GM23338 (cell line): ENCODE measurements around the gene ZEB2.

Experiments
- EZH2 ChIP-seq: fragments of 200-600 bp; sonication (generic); IDR thresholded peaks from one replicate; pipeline ENCODE4 v1.8.0; 2017; ENCODE audit warnings: antibody characterized with exemption, mild to moderate bottlenecking, low read depth; ENCODE audit not compliant: unreplicated experiment
- EZH2phosphoT487 ChIP-seq: fragments of 200-600 bp; sonication (generic); IDR thresholded peaks from one replicate; pipeline ENCODE4 v1.8.1; 2018; ENCODE audit warnings: antibody characterized with exemption; ENCODE audit not compliant: unreplicated experiment
- JUNB ChIP-seq: IDR thresholded peaks from one replicate; pipeline ENCODE4 v1.6.1; 2016; ENCODE audit warnings: antibody characterized with exemption; ENCODE audit not compliant: unreplicated experiment
- POLR2AphosphoS5 ChIP-seq: IDR thresholded peaks from 2 replicates; pipeline ENCODE4 v1.6.1; 2016; ENCODE audit warnings: antibody characterized with exemption, low read depth
- TF ChIP-seq, protein P1 (sequence below), 2 experiments: fragments of 200-600 bp in 1 of 2; sonication (generic) in 1 of 2; conservative IDR thresholded peaks; 2 replicates each; pipeline versions ENCODE4 v1.5.1 to v1.6.1; 2016 to 2017; ENCODE audit warnings: antibody characterized with exemption in 2 of 2, low read depth in 2 of 2, mild to moderate bottlenecking in 2 of 2, moderate library complexity in 1 of 2

DNA sequence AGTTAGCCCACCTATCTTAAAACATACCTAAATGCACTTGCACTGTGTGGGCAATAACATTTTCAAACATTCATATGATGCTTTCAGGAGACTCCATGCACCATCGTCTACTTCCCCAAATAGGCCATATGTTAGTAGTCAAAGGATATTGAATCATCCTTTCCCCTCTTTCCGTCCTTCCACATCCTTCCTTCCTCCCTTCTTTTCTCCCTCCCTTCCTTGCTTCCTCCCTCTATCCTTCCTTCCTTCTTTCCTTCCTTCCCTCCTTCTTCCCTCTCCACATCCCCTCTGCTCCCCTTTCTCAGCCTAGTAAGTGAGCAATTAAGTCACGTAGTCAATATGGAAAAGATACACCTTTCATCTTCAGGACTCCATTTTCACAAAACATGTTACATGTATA is 73.8 kb downstream of the ZEB2 start:
- TF ChIP-seq, protein P1, sequence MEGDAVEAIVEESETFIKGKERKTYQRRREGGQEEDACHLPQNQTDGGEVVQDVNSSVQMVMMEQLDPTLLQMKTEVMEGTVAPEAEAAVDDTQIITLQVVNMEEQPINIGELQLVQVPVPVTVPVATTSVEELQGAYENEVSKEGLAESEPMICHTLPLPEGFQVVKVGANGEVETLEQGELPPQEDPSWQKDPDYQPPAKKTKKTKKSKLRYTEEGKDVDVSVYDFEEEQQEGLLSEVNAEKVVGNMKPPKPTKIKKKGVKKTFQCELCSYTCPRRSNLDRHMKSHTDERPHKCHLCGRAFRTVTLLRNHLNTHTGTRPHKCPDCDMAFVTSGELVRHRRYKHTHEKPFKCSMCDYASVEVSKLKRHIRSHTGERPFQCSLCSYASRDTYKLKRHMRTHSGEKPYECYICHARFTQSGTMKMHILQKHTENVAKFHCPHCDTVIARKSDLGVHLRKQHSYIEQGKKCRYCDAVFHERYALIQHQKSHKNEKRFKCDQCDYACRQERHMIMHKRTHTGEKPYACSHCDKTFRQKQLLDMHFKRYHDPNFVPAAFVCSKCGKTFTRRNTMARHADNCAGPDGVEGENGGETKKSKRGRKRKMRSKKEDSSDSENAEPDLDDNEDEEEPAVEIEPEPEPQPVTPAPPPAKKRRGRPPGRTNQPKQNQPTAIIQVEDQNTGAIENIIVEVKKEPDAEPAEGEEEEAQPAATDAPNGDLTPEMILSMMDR (conservative IDR thresholded peaks at IDR 0.05; ENCODE audit: low read depth in 2 of 2) = no peak
- TF ChIP-seq EZH2 (no peak), EZH2phosphoT487 (no peak), JUNB (no peak), POLR2AphosphoS5 (no peak)
